T47D (cell line): Measurements from ENCODE around the gene FAF1.
A peak's percentile ranks its signal among the peaks of the same experiment; 100 is the strongest.
"Not testable (repeated sequence)": the region's sequence is repeated elsewhere in the genome, so short reads cannot be mapped to it uniquely, and the experiment has no call there.

Experiments used
- DNase-seq, 2 experiments: peaks; one replicate each; pipeline versions ENCODE4 v3.0.0 to v3.0.0-alpha.2; 2011 to 2012; ENCODE audit warnings: low read depth in 1 of 2, low spot score in 1 of 2
- JUND ChIP-seq: IDR thresholded peaks from 2 replicates; pipeline ENCODE4 v1.6.1; 2012; ENCODE audit warnings: low read depth
- in situ Hi-C: cut with HindIII; loops from 2 replicates; pipeline ENCODE4 v1.10.0; 2016; ENCODE audit warnings: low sequenced_read_pairs, low pct_unique_long_range_greater_than_20kb

FAF1 gene

DNA sequence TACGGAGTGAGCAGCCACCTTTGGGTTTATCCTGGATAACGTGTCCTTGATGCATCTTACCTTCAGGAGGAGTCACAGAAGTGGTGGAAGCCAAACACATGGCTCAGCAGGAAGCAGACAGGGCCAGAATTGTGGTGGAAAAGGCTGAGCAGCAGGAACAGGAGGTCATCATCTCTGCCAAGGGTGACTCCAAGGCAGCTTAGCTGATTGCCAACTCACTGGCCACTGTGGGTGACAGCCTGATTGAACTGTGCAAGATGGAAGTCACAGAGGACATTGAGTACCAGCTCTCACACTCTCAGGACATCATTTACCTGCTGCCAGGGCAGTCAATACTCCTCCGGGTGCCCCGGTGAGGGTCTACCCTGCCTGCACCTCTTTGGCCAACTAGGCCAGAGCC, 179.3 kb downstream of the FAF1 start:
- no peak for TF ChIP-seq JUND
- in situ Hi-C loops: no loop called here
- DNase-seq: no peak

DNA sequence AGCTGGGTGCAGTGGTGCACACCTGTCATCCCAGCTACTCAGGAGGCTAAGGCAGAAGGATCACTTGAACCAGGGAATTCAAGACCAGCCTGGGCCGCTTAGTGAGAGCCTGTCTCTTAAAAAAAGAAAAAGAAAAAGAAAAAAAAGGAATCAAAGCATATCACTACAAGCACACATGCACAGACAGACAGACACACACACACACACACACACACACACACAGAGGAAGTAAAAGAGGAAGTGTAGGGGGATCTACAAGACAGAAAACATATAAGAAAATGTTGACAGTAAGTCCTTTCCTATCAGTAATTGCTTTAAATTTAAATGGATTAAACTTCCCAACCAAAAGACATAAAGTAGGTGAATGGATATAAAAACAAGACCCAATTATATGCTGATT, 180.3 kb downstream of the FAF1 start:
- in situ Hi-C loops: no loop called here
- no peak for TF ChIP-seq JUND

GRCh38 chr1:50775740-50776139, 184.3 kb downstream of the FAF1 start:
- TF ChIP-seq JUND: no peak
- in situ Hi-C loops: no loop called here
- DNase-seq: no peak

More for the DNA sequence above, 180.3 kb downstream of the FAF1 start:
- DNase-seq: no peak

- in situ Hi-C loops: no loop called here
- peak in 1 of 2 experiments; percentile 60 for DNase-seq
- TF ChIP-seq JUND: no peak
Observed at GRCh38 chr1:50774759-50775351, 185.2 kb downstream of the FAF1 start.

GRCh38 chr1:50766688-50767087, 193.4 kb downstream of the FAF1 start:
- no peak for TF ChIP-seq JUND

DNA sequence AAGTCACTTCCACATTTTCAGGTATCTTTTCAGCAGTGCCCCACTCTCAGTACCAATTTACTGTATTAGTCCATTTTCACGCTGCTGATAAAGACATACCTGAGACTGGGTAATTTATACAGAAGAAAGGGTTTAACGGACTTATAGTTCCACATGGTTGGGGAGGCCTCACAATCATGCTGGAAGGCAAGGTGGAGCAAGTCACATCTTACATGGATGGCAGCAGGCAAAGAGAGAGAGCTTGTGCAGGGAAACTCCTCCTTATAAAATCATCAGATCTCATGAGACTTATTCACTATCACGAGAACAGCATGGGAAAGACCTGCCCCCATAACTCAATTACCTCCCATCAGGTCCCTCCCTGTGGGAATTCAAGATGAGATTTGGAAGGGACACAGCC, 203.5 kb downstream of the FAF1 start:
- DNase-seq, in situ Hi-C loops: not testable (repeated sequence)

More at GRCh38 chr1:50766688-50767087, 193.4 kb downstream of the FAF1 start:
- in situ Hi-C loops: no loop called here
- DNase-seq: no peak

DNA sequence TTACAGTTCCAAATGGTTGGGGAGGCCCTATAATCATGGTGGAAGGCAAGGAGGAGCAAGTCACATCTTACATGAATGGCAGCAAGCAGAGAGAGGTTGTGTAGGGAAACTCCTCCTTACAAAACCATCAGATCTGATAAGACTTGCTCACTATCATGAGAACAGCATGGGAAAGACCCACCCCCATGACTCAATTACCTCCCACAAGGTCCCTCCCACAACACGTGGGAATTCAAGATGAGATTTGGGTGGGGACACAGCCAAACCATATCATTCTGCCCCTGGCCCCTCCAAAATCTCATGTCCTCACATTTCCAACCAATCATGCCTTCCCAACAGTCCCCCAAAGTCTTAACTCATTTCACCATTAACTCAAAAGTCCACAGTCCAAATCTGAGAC, 205.3 kb downstream of the FAF1 start:
- in situ Hi-C loops, DNase-seq: not testable (repeated sequence)

DNA sequence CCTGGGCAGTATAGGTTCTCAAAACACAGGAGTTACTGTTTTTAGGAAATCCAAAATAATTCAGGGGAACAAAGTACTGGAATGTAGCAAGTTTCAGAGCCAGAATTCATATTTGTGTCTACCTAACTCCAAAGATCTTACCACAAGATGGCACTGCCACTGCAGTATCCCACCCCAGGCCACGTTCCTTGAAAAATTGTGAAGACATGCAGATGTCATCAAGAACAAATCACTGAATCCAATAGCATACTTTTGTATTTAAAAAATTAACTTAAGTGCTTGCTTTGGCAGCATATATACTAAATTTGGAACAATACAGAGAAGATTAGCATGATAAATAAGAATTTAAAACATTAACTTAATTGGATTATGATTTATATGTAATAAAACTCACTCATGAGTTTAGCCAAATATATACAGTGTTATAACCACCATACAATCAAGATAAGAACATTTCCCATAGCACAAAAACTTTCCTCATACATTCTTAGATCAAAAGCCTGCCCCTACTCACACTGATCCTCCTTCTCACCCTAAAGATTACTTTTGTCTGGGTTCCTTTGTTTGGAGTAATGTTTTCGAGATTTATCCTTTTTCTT, 209.9 kb downstream of the FAF1 start:
- DNase-seq: peak; percentile 1 to 33
- no peak for TF ChIP-seq JUND
- in situ Hi-C loops: no loop called here

DNA sequence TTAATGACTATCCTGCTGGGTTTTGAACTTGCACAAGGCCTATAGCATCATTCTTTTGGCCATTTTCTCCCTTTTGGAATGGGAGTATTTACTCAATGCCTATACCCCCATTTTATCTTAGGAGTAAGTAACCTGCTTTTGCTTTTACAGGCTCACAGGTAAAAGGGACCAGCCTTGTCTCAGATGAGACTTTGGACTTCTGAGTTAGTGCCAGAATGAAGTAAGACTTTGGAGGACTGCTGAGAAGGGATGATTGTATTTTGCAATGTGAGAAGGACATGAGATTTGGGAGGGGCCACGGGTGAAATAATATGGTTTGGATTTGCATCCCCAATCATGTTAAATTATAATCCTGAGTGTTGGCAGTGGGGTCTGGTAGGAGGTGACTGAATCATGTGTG, 212.7 kb downstream of the FAF1 start:
- no peak for DNase-seq
- no peak for TF ChIP-seq JUND
- in situ Hi-C loops: no loop called here

- no peak for TF ChIP-seq JUND
- DNase-seq: no peak
- in situ Hi-C loops: no loop called here
Observed at GRCh38 chr1:50742523-50742922, 217.5 kb downstream of the FAF1 start.

DNA sequence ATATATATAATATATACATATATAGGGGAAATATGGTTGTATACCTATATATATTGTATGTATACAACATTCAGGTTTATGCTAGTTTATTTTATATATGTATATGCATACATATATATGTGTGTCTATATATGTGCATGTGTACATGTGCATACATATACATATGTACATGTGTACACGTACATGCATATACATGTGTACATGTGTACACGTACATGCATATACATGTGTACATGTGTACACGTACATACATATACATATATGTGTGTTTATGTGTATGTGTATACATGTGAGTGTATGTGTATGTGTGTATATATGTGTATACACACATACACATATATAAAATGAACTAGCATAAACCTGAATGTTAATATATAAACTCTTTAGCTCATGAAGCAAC, 220.9 kb downstream of the FAF1 start:
- no peak for DNase-seq
- no peak for TF ChIP-seq JUND
- in situ Hi-C loops: no loop called here

DNA sequence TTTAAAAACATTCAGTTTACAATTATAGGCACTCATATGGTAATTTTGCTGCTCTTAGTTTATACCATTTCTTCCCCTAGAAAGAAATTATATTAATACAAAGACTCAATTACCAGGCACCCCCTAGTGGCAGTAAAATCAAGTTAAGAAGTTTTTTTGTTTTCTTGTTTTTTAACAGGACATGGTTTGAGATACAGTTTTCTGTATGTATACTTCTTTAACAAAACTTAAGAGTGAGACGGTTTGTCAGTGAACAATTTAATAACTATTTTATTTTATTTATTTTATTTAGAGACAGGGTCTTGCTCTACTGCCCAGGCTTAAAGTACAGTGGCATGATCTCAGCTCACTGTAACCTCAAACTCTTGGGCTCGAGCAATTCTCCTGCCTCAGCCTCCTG, 224.6 kb downstream of the FAF1 start:
- TF ChIP-seq JUND: no peak
- in situ Hi-C loops: no loop called here
- peak; percentile 4 to 35 for DNase-seq

DNA sequence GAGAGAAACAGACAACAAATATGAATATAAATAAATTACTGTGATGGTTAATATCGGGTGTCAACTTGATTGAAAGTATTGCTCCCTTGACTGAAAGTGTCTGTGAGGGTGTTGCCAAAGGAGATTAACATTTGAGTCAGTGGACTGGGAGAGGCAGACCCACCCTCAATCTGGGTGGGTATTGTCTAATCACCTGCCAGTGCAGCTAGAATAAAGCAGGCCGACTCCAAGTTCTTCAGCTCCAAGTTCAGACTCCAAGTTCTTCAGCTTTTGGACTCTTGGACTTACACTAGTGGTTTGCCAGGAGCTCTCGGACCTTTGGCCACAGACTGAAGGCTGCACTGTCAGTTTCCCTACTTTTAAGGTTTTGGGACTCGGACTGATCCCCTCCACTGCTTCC, 232.5 kb downstream of the FAF1 start:
- DNase-seq, in situ Hi-C loops: not testable (repeated sequence)
